IPS DF 19.7 (cell line): Measurements from ENCODE around the gene MLC1.

Source experiments
- DNase-seq: peaks from one replicate; pipeline ENCODE4 v3.0.0-alpha.2; 2013; ENCODE audit warnings: low read depth, low spot score

The MLC1 gene

GRCh38 chr22:50035976-50036724, 49.1 kb downstream of the MLC1 start:
- DNase-seq = no peak

GRCh38 chr22:50035131-50035881, 49.9 kb downstream of the MLC1 start:
- no peak for DNase-seq

DNA sequence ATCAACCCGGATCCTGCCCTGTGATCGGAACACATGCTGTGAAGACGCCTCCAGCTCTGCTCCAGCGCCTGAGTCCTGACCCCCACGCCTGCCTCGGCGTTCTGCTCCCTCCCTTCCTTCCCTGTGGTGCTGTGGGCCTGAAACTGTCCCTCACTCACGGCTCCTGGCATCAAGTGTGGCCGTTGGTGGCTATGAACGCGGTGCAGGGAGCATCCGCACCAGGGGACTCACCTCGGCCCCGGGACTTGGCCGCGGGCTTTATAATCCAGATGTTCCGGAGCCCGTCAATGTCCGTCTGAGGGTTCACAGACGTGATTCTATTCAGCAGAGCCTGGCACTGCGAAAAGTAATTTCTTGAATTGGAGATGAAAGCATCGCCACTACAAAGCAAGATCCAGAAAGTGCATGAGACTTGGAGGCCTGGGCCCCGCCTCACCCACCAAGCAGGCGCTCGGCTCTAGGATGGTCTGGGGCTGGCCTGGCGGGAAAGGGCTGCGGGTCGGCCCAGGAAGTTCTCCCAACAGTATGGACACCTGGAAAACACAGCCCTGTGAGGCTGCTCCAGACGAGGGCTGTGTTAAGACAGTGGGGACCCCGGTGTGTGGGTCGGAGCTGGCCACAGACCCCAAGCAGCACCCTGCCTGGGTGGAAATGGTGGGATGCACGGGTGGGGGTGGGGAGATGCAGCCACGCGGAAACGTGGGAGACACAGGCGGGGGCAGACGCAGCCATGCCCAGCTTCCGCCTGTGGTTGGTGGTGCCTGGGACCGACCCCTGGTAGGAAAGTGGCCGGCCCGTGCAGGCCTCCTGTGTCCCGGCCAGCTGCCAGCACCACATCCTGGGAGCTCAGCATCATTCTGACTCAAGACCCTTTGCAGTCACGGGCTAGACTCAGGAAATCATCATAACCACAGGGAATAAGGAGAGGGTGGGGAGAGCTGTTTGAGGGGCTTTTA, 50.8 kb downstream of the MLC1 start:
- no peak for DNase-seq

DNA sequence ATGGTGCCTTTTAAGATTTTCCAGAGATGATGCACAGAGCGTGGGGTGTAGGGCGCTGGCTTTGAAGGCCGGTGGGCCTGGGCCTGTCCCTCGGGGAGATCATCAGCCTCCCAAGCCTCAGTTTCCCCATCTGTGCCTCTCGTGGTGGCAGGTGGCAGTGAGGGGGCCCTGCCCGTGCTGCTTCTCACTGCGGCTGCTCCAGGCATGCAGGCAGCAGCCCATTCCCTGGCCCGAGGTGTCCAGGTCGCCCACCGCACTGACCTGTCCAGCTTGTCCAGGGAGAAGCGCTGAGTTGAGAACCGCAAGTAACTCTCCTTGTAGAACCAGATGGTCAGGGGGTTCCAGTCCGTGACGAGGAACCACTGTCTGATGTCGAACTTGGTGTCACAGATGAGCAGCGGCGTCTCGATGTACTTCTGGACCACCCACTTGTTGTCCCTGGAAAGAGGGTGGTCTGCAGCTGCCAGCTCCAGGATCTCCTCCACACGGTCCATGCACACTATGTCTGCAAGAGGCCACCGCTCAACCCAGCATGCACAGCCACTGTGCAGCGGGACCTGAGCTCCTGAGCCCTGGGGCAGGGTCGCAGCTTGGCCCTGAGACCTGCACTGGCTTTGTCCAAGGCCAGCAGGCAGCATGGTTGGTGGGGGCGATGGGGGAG, 52.2 kb downstream of the MLC1 start:
- no peak for DNase-seq

DNA sequence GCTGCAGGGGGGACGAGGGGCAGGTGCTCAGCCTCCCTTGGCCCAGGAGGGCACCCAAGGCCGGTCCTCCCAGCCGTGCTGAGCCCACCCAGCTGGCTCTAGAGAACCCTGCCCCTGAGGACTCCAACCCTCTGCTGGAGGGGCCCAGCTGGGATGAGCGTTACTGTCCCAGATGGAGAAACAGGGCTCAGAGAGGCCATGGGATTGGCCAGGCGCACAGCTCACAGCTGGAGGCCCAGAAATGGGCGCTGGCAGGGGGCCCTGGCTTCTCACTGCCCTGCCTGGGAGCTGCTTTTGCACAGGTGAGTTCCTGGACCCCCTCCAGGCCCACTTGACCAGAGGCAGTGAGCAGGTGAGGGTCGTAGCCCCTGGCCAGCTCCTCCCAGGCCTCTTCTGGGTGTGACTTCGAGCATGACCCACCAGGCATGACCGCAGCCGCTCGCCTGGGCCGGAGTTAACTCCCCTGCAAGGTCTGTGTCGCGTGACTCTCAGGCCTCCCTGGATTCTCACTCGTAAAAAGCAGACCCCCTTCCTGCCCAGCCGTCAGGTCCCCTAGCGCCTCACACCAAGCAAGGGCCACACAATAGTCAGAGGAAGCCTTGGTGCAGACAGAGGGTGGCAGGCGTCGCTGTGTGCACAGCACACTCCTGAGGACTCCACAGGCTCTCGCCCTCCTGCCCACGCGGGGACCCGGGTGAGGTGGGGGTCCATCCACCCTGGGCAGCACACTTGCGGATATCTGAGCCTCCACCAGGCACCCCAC, 52.9 kb downstream of the MLC1 start:
- no peak for DNase-seq

- no peak for DNase-seq
These were observed 53.8 kb downstream of the MLC1 start for GRCh38 chr22:50031189-50032091.

DNA sequence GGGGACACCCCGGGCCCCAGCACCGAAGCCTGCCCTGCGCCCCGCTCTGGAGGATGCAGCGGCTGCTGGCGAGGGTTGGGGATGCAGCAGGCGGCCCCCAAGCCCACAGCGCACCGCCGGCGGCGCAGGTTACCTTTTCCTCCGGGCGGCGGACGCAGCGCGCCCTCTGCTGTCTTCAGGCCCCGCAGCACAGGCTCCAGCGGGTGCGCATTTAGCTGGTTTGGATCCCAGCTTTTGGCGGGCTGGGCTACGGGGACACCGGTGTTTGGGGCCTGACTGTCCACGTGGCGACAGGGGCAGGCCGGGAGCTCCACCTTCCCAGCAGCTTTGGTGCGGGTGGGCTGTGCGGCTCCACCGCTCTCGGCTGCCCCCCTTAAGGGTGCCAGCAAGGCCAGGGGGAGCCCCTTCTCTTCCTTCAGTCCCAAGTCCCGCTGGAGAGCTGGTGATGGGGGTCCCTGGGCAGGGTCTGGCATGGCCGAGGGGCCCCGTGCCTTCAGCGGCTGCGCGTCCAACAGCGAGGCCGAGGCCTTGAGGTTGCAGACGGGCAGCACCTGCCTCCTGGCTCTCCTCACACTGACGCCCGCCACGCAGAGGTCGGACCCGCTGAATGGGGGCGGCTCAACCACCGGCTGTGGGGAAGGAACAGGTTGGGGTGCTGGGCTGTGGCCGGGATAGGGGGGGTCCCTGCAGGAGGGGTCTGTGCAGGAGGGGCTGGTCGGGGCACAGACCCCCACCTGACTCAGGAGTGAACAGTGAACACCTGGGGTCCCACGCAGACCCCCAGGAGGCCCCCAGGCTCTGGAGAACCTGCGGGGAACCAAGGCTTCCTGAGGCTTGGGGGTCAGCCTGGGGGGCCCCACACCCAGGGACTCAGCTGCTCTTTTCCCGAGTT, 54.7 kb downstream of the MLC1 start:
- DNase-seq = peak; percentile 72

- DNase-seq = no peak
These were observed 57.3 kb downstream of the MLC1 start for GRCh38 chr22:50027639-50028537.

GRCh38 chr22:50025993-50026392, 59.2 kb downstream of the MLC1 start:
- DNase-seq = no peak

GRCh38 chr22:50022171-50022819, 62.9 kb downstream of the MLC1 start:
- no peak for DNase-seq

GRCh38 chr22:50020606-50021005, 64.6 kb downstream of the MLC1 start:
- no peak for DNase-seq

- no peak for DNase-seq
These were observed 65.9 kb downstream of the MLC1 start for GRCh38 chr22:50019316-50019715.

DNA sequence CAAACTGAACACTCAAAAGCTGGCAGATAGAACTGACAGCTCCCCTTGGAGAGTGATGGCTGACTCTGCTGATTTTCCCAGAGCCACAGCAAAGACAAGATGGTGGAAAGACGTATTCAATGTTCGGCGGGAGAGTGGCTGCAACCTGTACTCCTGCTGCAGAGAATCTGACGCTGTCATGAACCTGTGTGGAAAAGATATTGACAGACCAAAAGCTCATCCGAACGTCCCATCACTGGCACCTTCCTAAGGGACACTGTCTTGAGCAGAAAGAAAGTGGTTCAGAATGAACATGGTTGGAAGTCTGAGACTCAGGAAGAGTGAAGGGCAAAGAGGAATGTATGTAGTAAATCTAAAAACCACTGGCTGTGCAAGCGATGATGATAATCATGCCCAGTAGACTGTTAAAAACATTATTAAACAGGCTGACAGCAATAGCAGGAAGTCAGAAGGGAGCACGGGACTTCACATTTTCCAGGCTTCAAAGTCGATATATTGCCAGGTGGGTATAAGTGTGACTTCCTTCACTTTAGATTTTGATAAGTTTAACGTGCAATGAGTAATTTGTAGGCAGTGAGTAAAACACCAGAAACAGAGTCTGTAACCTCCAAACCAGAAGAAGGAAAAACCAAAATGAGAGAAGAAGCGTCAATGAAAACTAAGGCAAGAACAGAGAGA, 66.5 kb downstream of the MLC1 start:
- DNase-seq = no peak

DNA sequence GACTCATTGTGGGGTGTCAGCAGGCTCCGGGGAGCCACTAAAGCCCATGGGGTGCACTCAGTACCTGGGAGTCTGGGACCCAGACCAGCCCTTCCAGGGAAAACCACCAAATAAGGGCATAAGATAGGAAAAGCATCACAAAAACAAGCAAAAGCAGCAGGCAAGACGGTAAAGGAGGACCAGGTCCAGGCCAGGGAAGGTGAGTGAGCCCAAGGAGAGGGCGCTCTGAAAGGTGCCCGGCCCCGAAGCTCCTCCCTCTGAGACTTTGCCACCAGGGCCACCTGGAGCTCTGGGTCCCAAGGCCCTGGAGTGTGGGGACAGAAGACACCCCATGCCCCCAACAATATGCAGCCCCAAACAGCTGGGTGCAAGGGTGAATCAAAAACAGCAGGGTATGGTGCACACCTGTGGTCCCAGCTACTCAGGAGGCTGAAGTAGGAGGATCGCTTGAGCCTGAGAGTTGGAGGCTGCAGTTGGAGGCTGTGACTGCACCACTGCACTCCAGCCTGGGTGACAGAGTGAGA, 67.5 kb downstream of the MLC1 start:
- DNase-seq = no peak

GRCh38 chr22:50016988-50017700, 68.1 kb downstream of the MLC1 start:
- no peak for DNase-seq
